NCI-H2196 (cell line): ENCODE measurements around the gene LRRC42.
"Not testable (repeated sequence)": the region's sequence is repeated elsewhere in the genome, so short reads cannot be mapped to it uniquely, and the experiment has no call there.

Experiments used
- DNase-seq: peaks from one replicate; lab custom pipeline; 2025; ENCODE audit not compliant: unreplicated experiment; lab: John Stamatoyannopoulos, UW

LRRC42 gene

DNA sequence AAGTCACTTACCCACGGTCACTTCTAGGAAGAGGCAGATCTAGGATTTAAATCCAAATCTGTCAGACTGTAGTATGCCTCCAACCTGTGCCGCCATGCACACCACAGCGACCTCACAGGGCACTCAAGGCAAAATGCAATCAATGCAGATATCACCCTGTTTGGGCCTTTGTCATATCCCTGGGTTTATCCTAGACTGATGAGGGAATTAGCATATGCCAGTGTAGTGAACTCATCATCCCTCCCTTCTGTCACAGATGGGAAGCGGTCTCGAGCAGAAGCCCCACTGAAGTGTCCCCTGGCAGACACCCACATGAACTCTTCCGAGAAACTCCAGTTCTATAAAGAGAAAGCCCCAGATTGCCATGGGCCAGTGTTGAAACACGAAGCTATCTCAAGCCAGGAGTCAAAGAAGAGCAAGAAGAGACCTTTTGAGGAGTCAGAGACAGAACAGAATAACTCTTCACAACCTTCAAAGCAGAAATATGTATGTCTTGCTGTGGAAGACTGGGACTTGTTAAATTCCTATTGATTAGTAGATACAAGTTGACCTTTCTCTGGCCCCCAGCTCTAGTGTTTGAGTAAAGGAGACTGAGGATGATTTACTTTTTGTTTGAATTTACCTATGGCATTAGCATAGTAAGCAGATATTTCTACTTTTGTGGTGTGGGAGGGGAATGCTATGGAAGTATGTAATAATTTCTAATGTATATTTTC, 21.4 kb downstream of the LRRC42 start:
- no peak for DNase-seq

DNA sequence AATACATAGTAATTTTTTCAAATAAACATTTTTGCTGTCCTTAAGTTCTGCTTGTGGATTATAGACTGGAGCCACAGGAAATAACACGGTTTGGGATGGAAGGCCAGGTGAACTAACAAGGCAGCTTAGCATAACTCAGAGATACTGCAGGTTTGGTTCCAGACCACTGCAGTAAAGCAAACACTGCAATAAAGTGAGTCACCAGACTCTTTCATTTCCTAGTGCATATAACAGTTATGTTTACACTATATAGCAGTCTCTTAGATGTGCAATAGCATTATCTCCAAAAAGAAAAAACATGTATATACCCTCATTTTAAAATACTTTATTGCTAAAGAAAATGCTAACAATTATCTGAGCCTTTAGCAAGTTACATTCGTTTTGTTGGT, 22.0 kb downstream of the LRRC42 start:
- no peak for DNase-seq

DNA sequence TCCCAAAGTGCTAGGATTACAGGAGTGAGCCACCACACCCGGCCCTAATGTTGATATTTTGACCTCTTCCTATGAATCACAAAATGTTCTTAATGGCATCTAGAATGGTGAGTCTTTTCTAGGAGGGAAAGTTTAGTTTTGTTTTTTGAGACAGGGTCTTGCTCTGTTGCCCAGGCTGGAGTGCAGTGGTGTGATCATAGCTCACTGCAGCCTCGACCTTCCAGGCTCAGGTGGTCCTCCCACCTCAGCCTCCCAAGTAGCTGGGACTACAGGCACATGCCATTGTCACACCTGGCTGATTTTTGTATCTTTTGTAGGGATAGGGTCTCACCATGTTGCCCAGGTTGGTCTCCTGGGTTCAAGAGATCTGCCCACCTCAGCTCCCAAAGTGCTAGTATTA, 23.2 kb downstream of the LRRC42 start:
- DNase-seq: not testable (repeated sequence)

DNA sequence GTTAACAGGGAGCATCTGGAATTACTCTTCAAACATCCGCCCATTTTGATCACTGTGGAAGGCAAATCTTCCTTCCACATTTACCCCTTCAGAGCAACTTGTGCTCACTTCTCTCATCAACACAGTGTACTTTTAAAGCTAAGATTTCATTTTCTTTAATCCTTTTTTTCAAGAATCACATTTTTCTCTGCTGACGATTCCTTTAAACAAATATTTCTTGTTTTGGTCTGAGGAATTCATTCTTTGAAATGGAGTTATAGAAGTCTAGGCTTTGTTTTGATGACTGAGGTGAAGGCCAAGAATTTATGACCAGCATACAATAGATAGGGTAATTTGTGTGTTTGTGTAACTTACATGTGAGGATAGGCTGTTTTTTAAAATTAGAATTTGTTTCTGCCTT, 25.6 kb downstream of the LRRC42 start:
- DNase-seq: no peak

DNA sequence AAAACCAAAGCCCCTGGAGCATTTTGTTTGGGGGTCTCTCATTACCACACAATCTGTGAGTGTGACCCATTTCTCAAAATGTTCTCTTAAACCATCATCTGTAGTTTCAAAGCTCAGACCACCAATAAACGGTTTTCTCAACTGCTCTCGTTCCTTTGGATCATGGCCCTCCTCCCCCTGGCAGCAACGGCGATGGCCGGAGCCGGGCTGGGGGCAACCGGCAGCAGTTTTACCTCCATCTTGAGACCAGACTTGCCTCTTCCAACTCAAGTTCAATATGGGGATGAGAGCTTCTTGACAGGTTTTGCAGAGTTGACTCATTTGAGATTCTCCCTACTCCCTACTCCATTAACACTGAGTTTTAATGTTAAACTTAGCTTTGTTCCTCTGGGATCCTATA, 29.7 kb downstream of the LRRC42 start:
- no peak for DNase-seq

DNA sequence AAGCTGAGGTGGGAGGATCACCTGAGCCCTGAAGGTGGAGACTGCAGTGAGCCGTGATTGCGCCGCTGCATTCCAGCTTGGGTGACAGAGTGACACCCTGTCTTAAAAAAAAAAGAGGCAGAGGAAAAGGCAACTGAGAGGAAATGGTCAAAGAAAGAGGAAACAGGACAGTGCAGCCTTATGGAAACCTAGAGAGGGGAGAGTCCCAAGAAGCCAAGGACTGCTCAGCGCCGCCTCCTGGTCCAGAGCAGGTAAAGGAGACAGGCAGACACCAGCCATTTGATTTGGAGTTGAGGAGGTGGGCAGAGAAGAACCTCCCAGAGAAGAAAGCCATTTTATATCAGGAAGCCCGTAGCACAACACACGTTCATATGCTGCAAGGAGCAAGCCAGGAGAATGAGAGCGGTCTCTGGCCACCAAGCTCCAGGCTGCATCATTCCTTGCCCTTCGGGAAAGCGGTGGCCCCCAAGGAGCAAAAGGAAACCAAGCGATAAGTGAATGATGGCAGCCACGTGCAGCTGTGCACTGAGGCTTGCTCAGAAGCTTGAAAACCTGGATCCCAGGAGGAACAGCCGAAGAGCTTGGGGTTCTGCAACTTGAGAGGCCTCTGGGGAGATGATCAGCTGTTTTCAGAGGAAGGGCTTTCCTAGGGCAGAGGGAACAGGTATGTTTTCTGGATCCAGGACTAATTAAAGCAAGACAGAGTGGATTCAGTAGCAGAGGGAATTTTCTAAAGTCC, 33.7 kb downstream of the LRRC42 start:
- no peak for DNase-seq

DNA sequence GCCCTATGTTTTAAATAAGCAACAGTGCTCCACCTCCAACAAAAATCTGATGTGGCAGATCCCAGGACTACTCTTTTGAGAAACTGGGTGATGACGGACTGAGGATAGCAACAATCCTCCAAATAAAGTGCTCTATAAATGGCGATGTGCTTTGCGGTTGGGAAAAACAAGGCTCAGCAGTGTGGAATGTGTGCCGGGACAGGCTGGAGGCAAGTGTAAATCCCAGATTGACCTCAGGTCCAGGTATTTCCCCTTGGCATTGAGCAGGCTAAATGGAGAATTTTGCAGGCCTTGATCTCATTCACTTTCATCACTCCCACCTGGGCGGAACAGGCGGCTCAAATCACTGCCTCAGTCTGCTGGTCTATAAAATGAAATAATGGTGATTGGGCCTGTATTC, 35.1 kb downstream of the LRRC42 start:
- no peak for DNase-seq

DNA sequence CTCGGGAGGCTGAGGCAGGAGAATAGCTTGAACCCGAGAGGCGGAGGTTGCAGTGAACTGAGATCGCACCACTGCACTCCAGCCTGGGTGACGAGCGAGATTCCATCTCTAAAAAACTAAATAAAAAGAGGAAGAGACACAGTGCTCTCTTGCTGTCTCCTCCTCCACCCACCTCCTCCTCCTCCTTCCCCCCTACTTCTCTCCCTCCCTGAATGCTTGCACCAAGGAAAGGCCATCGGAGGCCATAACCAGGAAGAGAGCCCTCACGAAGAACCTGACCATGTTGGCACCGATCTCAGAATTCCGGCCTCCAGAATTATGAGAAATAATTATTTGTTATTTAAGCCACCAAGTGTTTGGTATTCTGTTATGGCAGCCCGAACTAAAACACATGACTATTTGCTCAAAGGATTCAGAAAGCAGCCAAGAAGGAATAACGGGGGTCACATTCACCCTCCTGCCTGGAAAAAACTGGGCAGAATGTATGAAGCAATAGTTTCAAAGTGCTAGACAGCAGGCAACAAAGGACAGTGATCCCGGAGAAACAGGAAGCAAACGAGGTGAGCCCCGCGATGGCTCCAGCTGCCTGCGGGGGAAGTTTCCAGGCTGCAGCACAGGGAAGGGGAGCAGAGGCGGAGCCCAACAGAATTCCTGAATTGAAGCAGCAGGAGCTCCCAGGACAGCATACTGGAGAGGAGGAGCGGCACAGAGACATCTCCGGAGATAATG, 36.0 kb downstream of the LRRC42 start:
- no peak for DNase-seq

DNA sequence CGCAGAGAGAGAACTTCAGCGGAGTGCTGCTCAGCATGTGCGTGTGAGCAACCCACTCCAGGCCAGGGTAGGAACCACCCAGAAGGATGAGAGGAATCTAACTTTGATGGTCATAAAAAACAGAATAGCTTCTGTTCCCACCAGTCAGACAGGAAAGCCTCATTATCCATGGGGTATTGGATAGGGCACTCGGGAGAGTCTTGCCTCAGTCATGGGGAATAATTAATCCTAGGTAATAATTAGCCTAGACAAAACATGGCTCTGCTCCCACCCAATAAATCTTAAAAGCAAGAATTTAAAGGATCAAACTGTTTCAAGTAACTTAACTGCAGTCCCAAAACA, 36.6 kb downstream of the LRRC42 start:
- DNase-seq: no peak

DNA sequence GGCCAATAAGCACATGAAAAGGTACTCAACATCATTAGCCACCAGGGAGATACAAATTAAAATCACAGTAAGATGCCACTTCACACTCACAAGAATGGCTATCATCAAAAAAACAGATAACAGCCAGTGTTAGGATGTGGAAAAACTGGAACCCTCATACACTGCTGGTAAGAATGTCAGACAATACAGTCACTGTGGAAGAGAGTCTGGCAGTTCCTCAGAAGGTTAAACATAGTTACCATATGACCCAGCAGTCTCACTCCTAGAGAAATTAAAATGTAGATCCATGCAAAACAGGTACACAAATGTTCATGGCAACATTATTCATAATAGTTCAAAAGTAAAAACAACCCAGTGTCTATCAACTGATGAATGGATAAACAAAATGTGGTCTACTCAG, 38.6 kb downstream of the LRRC42 start:
- DNase-seq: no peak

DNA sequence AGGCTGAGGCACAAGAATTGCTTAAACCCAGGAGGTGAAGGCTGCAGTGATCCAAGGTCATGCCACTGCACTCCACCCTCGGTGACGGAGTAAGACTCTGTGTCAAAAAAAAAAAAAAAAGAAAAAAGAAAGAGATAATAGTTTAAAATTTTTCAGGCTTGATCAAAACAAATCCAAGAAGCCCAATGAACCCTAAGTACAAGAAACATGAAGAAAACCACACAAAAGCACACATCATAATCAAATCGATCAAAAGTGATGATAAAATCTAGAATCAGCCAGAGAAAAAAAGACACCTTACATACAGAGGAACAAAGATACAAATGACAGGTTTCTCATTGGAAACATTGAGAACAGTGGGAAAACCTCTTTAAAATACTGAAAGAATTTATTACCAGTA, 40.3 kb downstream of the LRRC42 start:
- no peak for DNase-seq

DNA sequence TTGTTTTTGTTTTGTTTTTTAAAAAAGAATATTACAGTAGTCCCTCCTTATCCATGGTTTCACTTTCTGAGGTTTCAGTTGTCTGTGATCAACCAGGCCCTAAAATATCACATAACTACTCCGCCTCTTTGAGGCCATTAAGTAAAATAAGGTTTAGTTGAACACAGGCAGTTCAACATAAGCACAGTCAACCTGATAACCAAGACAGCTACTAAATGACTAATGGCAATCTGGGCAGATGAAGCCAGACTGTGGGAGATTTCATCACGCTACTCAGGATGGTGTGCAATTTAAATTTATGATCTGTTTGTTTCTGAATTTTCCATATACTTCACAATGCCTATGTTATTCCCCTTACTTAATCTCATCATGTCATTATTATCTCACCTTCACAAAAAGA, 41.7 kb downstream of the LRRC42 start:
- no peak for DNase-seq

DNA sequence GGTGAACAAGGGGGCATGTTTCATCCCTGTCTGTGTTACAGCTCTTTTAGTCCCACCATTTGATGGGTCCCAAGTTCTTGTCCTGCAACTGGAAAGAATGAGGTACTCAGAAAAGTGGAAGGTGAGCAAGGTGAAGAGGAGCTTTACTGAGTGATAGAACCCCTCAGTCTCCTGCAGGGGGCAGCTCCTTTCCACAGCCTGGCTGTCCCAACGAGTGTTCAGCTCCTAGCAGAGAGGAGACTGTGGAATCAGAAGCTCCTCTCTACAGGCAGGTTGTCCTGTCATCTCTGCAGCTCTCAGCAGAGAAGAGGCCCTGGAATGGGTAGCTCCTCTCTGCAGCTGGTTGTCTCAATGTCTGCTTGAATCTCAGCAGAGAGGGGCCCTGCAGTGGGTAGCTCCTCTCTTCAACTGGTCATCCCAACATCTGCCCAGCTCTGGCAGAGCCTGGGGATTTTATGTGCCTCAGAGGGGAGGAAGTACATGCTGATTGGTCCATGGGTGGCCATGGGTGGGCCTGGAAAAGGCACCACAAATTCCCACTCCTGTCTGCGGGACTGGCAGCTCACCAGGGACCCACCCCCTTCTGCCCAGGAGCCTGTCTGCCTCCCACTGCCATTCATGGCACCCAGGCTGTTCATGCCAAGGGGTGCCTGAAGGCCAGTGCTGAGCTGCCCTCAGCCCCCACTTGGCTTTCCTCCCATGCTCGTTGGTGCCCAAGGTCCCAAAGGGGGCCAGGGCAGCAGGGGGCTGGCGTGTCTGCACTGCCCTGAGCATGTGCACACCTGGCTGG, 46.1 kb downstream of the LRRC42 start:
- no peak for DNase-seq

DNA sequence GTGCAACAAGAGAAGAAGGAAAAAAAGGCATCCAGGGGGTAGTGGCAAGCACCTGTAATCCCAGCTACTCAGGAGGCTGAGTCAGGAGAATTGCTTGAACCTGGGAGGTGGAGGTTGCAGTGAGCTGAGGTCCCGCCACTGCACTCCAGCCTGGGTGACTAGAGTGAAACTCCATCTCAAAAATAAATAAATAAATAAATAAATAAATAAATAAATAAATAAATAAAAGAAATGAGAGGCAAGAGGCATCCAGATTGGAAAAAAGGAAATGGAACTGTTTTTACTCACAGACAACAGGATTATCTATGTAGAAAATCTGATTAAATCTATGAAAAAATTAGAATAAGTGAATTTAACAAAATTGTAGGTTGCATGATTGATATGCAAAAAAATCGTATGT, 48.4 kb downstream of the LRRC42 start:
- not testable (repeated sequence) for DNase-seq

DNA sequence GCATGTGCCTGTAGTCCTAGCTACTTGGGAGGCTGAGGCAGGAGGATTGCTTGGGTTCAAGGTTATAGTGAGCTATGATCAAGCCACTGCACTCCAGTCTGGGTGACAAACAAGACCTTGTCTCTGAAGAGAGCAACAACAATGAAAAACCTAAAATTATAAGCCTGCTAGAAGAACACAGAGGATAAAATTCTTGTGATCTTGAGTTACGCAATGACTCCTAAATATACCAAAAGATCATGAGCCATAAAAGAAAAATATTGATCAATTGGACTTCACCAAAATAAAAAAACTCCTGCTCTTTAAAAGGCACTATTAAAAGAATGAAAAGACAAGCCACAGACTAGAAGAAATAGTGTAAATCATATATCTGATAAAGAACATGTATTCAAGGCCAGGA, 49.5 kb downstream of the LRRC42 start:
- no peak for DNase-seq

DNA sequence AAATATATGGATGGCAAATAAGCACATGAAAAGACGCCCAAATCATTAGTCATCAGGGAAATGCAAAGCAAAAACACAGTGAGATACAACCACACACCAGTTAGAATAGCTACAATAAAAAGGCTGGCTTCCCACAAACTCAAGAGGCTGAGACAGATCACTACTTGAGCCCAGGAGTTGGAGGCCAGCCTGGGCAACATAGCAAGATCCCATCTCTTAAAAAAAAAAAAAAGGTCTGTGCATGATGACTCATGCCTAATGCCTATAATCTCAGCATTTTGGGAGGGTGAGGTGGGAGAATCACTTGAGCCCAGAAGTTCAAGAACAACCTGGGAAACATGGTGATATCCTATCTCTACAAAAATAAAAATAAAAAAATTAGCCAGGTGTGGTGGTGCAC, 52.1 kb downstream of the LRRC42 start:
- DNase-seq: no peak

DNA sequence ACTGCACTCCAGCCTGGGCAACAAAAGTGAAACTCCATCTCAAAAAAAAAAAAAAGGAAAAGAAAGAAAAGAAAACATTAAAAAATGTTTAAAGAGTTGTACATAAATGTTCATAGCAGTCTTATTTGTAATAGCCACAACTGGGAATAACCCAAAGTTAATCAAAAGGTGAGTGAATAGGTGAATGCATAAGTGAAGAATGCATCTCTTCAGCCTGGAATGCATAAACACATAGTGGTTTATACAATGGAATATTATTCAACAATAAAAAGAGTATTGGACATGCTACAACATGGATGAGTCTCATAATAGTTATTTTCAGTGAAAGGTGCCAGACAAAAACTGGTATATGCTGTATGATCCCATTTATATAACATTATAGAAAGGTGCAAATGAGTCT, 53.8 kb downstream of the LRRC42 start:
- no peak for DNase-seq

DNA sequence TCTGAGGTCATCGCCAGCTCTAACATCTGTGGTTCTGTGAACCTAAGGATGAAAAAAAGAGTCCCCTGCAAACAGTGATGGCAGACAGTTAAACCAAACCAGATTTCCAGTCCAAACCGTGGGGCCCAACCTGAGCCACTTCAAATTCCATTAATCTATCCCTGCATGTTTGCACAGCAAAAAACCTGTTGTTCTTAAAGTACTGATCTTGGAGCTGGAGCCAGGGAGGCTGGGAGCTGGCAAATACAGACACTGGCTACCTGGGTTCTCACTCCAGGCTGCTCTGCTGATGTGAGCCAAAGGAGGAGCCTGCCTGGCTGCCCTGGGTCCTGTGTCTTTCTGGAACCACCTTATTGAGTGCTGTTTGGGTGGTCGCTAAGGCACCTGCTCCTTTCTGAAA, 55.4 kb downstream of the LRRC42 start:
- DNase-seq: peak; percentile 33

DNA sequence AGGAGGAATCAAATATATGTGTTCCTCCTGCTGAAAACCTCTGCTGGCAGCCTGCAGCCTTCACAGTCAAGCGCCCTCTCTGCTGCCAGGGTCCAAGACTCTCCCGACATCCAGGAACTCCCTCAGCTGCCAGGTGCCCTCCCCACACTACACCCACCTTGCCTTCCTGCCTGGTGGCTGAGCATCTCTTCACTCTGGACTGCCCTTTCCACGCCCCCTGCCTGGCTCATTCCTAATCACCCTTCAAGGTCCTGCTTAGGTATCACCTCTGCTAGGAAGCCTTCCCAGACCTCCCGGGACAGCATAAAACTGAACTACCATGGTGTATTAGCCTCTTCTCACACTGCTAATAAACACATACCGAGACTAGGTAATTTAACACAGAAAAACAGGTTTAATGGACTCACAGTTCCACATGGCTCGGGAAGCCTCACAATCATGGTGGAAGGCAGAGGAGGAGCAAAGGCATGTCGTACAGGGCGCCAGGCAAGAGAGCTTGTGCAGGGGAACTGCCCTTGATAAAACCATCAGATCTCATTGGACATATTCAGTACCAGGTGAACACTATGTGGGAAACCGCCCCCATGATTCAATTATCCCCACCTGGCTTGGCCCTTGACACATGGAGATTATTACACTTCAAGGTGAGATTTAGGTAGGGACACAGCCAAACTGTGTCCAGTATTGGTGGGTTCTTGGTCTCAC, 56.5 kb downstream of the LRRC42 start:
- DNase-seq: no peak

DNA sequence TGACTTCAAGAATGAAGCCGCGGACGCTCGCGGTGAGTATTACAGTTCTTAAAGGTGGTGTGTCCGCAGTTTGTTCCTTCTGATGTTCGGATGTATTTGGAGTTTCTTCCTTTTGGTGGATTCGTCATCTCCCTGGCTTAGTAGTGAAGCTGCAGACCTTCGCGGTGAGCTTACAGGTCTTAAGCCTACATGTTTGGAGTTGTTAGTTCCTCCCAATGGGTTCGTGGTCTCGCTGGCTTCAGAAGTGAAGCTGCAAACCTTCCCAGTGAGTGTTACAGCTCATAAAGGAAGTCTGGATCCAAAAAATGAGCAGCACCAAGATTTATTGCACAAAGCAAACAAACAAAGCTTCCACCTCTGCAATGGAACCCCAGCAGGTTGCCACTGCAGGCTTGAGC, 57.1 kb downstream of the LRRC42 start:
- no peak for DNase-seq
